NB4 (cell line): ENCODE data around the gene UBASH3A.

ENCODE experiments used
- MAX ChIP-seq: IDR thresholded peaks from 2 replicates; pipeline ENCODE4 v1.6.1; 2011; ENCODE audit warnings: low read depth, low read length
- POLR2A ChIP-seq: IDR thresholded peaks from 2 replicates; pipeline ENCODE4 v1.6.1; 2011; ENCODE audit warnings: mild to moderate bottlenecking; ENCODE audit not compliant: insufficient read length; ENCODE audit errors: extremely low read depth
- TF ChIP-seq, protein P1 (sequence below): IDR thresholded peaks from one replicate; pipeline ENCODE4 v1.5.1; 2012; ENCODE audit warnings: low read depth, low read length

GRCh38 chr21:42365770-42366169 is 37.9 kb upstream of the UBASH3A start:
- TF ChIP-seq, protein P1, sequence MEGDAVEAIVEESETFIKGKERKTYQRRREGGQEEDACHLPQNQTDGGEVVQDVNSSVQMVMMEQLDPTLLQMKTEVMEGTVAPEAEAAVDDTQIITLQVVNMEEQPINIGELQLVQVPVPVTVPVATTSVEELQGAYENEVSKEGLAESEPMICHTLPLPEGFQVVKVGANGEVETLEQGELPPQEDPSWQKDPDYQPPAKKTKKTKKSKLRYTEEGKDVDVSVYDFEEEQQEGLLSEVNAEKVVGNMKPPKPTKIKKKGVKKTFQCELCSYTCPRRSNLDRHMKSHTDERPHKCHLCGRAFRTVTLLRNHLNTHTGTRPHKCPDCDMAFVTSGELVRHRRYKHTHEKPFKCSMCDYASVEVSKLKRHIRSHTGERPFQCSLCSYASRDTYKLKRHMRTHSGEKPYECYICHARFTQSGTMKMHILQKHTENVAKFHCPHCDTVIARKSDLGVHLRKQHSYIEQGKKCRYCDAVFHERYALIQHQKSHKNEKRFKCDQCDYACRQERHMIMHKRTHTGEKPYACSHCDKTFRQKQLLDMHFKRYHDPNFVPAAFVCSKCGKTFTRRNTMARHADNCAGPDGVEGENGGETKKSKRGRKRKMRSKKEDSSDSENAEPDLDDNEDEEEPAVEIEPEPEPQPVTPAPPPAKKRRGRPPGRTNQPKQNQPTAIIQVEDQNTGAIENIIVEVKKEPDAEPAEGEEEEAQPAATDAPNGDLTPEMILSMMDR = no peak
- TF ChIP-seq POLR2A (no peak), MAX (no peak)
